ENCODE measurements around the gene BCOR.

Gene BCOR

GRCh38 chrX:40087425-40088298 is 10.1 kb downstream of the BCOR start:
- DNase-seq (ENCODE audit: extremely low spot score, insufficient read length, low read depth) (no peak), FAIRE-seq (no peak)

GRCh38 chrX:40086569-40087335 is 11.0 kb downstream of the BCOR start:
- FAIRE-seq (no peak), DNase-seq (ENCODE audit: extremely low spot score, insufficient read length, low read depth) (no peak)

GRCh38 chrX:40085714-40086113 is 12.0 kb downstream of the BCOR start:
- DNase-seq (ENCODE audit: extremely low spot score, insufficient read length, low read depth) (no peak), FAIRE-seq (no peak)

GRCh38 chrX:40085102-40085551 is 12.6 kb downstream of the BCOR start:
- DNase-seq (ENCODE audit: extremely low spot score, insufficient read length, low read depth) (no peak), FAIRE-seq (no peak)

GRCh38 chrX:40084471-40085101 is 13.2 kb downstream of the BCOR start:
- DNase-seq (ENCODE audit: extremely low spot score, insufficient read length, low read depth): no peak
- FAIRE-seq: no peak

- FAIRE-seq: no peak
Measured at GRCh38 chrX:40083979-40084359, 13.8 kb downstream of the BCOR start.

GRCh38 chrX:40083120-40083978 is 14.4 kb downstream of the BCOR start:
- FAIRE-seq: peak; percentile 9
- DNase-seq (ENCODE audit: extremely low spot score, insufficient read length, low read depth): no peak

More at GRCh38 chrX:40083979-40084359, 13.8 kb downstream of the BCOR start:
- DNase-seq (ENCODE audit: extremely low spot score, insufficient read length, low read depth): no peak

GRCh38 chrX:40082447-40083119 is 15.2 kb downstream of the BCOR start:
- no peak for DNase-seq (ENCODE audit: extremely low spot score, insufficient read length, low read depth)
- no peak for FAIRE-seq

- no peak for FAIRE-seq
- no peak for DNase-seq (ENCODE audit: extremely low spot score, insufficient read length, low read depth)
Measured at GRCh38 chrX:40081679-40082068, 16.1 kb downstream of the BCOR start.

- DNase-seq (ENCODE audit: extremely low spot score, insufficient read length, low read depth) (no peak), FAIRE-seq (no peak)
Measured at GRCh38 chrX:40080894-40081678, 16.7 kb downstream of the BCOR start.

- FAIRE-seq (no peak), DNase-seq (ENCODE audit: extremely low spot score, insufficient read length, low read depth) (no peak)
Measured at GRCh38 chrX:40079572-40079971, 18.2 kb downstream of the BCOR start.

GRCh38 chrX:40078489-40079227 is 19.1 kb downstream of the BCOR start:
- FAIRE-seq: no peak
- DNase-seq (ENCODE audit: extremely low spot score, insufficient read length, low read depth): no peak

- DNase-seq (ENCODE audit: extremely low spot score, insufficient read length, low read depth): no peak
- FAIRE-seq: no peak
Measured at GRCh38 chrX:40077906-40078305, 19.9 kb downstream of the BCOR start.

GRCh38 chrX:40076750-40077575 is 20.8 kb downstream of the BCOR start:
- no peak for FAIRE-seq
- DNase-seq (ENCODE audit: extremely low spot score, insufficient read length, low read depth): no peak

GRCh38 chrX:40074959-40075332 is 22.8 kb downstream of the BCOR start:
- no peak for FAIRE-seq

GRCh38 chrX:40074080-40074958 is 23.4 kb downstream of the BCOR start:
- FAIRE-seq (no peak), DNase-seq (ENCODE audit: extremely low spot score, insufficient read length, low read depth) (no peak)

More at GRCh38 chrX:40074959-40075332, 22.8 kb downstream of the BCOR start:
- no peak for DNase-seq (ENCODE audit: extremely low spot score, insufficient read length, low read depth)
